ENCODE measurements around the gene SHISA6. TPM values are rescaled to one million over a fixed set of nuclear protein-coding genes. Genes with fewer than 3 reads are reported as not detected.

SHISA6 gene
- total RNA-seq, 2 donors from 2014 or later: 6.7 to 14.4 TPM

DNA sequence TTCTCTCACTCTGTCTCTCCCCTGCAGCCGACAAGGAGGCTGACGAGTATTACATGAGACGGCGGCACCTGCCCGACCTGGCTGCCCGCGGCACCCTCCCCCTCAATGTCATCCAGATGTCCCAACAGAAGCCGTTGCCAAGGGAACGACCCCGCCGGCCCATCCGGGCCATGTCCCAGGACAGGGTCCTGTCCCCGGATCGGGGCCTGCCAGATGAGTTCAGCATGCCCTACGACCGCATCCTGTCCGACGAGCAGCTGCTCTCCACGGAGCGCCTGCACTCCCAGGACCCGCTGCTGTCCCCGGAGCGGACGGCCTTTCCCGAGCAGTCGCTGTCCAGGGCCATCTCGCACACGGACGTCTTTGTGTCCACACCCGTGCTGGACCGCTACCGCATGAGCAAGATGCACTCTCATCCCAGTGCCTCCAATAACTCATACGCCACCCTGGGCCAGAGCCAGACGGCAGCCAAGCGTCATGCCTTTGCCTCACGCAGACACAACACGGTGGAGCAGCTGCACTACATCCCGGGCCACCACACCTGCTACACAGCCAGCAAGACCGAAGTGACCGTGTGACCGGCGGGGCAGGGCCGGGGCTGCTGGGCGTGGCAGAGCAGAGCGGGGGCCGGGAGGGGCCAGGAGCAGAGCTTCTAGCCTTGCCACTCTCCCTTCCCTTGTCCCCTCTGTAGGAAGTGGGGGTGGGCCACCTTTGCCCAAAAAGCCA lies 316.9 kb downstream of the SHISA6 start:
- Mint-ChIP-seq H3K36me3 (ENCODE audit: low read depth) (no peaks in the 10 kb centered on the region), H3K4me3 (no peak overlapping the region), H3K4me1 (peaks cover 11% of the 10 kb centered on the region), H3K27me3 (ENCODE audit: insufficient read depth) (peaks cover 17% of the 10 kb centered on the region), H3K27ac (no peak overlapping the region), H3K9me3 (no peaks in the 10 kb centered on the region)
- TF ChIP-seq CTCF (conservative IDR thresholded peaks at IDR 0.05): no peak
- Histone ChIP-seq H3K36me3 (ENCODE audit: control insufficient read depth, insufficient read depth, low read length) (no peaks in the 10 kb centered on the region), H3K9me3 (ENCODE audit: control insufficient read depth, low read length) (no peaks in the 10 kb centered on the region), H3K27ac (ENCODE audit: low read depth, low read length) (no peak overlapping the region), H3K4me3 (ENCODE audit: low read length) (no peak overlapping the region), H3K9ac (ENCODE audit: extremely low read depth, low read length, poor library complexity, severe bottlenecking) (no peak overlapping the region), H3K27me3 (ENCODE audit: control insufficient read depth, insufficient read depth, low read length, poor library complexity, severe bottlenecking) (no peaks in the 10 kb centered on the region), H3K4me1 (ENCODE audit: control insufficient read depth, insufficient read depth, low read length) (peaks cover 8% of the 10 kb centered on the region)
- 95 to 96% methylated on average over 25 to 45 of the region's 46 CpGs for WGBS, 2 experiments (ENCODE audit: insufficient coverage in 1 of 2, insufficient read length in 1 of 2)
- no peak for DNase-seq

DNA sequence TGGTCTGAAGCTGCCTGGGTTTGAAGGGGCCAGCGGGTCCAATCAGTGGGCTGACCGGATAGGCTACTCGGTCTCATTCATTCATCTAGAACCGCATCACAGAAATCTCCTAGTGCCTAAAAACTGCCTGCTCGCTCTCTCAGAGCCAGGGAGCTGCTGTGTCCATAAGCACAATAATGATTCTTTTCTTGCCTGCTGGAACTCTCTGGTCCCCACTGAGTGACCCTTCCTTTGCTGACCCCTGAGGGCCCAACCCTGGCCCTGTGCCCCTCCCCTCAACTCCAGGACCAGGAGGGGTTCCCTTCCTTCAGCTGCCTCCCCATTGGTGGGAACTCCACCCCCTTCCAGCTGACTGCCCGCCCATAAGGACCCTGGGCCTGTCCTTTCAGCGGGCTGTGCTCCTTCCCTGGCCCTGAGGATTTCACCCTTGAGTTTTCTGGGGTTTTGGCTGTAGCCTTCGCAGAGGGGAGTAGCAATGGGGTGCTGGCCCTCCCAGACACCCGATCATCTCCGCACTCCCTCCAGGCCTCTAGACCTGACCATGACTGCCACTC lies 317.7 kb downstream of the SHISA6 start:
- Histone ChIP-seq H3K36me3 (ENCODE audit: control insufficient read depth, insufficient read depth, low read length) (no peaks in the 10 kb centered on the region), H3K27ac (ENCODE audit: low read depth, low read length) (no peak overlapping the region), H3K4me1 (ENCODE audit: control insufficient read depth, insufficient read depth, low read length) (peaks cover 8% of the 10 kb centered on the region), H3K27me3 (ENCODE audit: control insufficient read depth, insufficient read depth, low read length, poor library complexity, severe bottlenecking) (no peaks in the 10 kb centered on the region), H3K9ac (ENCODE audit: extremely low read depth, low read length, poor library complexity, severe bottlenecking) (no peak overlapping the region), H3K4me3 (ENCODE audit: low read length) (no peak overlapping the region), H3K9me3 (ENCODE audit: control insufficient read depth, low read length) (no peaks in the 10 kb centered on the region)
- 90 to 95% methylated on average over 9 to 10 of the region's 10 CpGs for WGBS, 2 experiments (ENCODE audit: insufficient coverage in 1 of 2, insufficient read length in 1 of 2)
- TF ChIP-seq CTCF (conservative IDR thresholded peaks at IDR 0.05): no peak
- no peak for DNase-seq
- peaks cover 15% of the 10 kb centered on the region for H3K27me3 Mint-ChIP-seq (ENCODE audit: insufficient read depth)
- H3K36me3 Mint-ChIP-seq (ENCODE audit: low read depth): no peaks in the 10 kb centered on the region
- no peaks in the 10 kb centered on the region for H3K9me3 Mint-ChIP-seq
- peaks cover 11% of the 10 kb centered on the region for H3K4me1 Mint-ChIP-seq
- no peak overlapping the region for H3K27ac Mint-ChIP-seq
- H3K4me3 Mint-ChIP-seq: no peak overlapping the region

- WGBS, 2 experiments (ENCODE audit: insufficient coverage in 1 of 2, insufficient read length in 1 of 2): 17 to 81% methylated on average over 1 to 7 of the region's 7 CpGs
- Mint-ChIP-seq H3K9me3 (no peaks in the 10 kb centered on the region), H3K27ac (no peak overlapping the region), H3K4me1 (peaks cover 11% of the 10 kb centered on the region), H3K4me3 (no peak overlapping the region), H3K27me3 (ENCODE audit: insufficient read depth) (peaks cover 13% of the 10 kb centered on the region), H3K36me3 (ENCODE audit: low read depth) (no peaks in the 10 kb centered on the region)
- H3K4me3 ChIP-seq (ENCODE audit: low read length): no peak overlapping the region
- H3K9ac ChIP-seq (ENCODE audit: extremely low read depth, low read length, poor library complexity, severe bottlenecking): no peak overlapping the region
- DNase-seq: no peak
- H3K27ac ChIP-seq (ENCODE audit: low read depth, low read length): no peak overlapping the region
- H3K9me3 ChIP-seq (ENCODE audit: control insufficient read depth, low read length): no peaks in the 10 kb centered on the region
- H3K4me1 ChIP-seq (ENCODE audit: control insufficient read depth, insufficient read depth, low read length): peaks cover 8% of the 10 kb centered on the region
- H3K36me3 ChIP-seq (ENCODE audit: control insufficient read depth, insufficient read depth, low read length): no peaks in the 10 kb centered on the region
- no peaks in the 10 kb centered on the region for H3K27me3 ChIP-seq (ENCODE audit: control insufficient read depth, insufficient read depth, low read length, poor library complexity, severe bottlenecking)
- TF ChIP-seq CTCF (conservative IDR thresholded peaks at IDR 0.05): no peak
Measured at GRCh38 chr17:11559601-11560000, 318.6 kb downstream of the SHISA6 start.

Data from endodermal cell (in vitro differentiated cells).